SK-N-SH (cell line): ENCODE measurements around the gene SPAM1. TPM values are rescaled to one million over a fixed set of nuclear protein-coding genes. Genes with fewer than 3 reads are reported as not detected.

Experiments used
- CTCF ChIA-PET: fragments of 300-600, 350-600 bp; formaldehyde crosslinking; extraction: SDS; loops from one replicate; lab custom pipeline; 2021; lab: Yijun Ruan, JAX
- POLR2A ChIA-PET: fragments of 350-600 bp; sonication (Branson Sonifier 250); formaldehyde crosslinking; extraction: SDS; loops from one replicate; lab custom pipeline; 2020; ENCODE audit warnings: antibody characterized with exemption, inconsistent platforms; lab: Yijun Ruan, JAX
- DNase-seq: peaks from one replicate; pipeline ENCODE4 v3.0.0; 2012
- H2AFZ ChIP-seq: fragments of 200-600 bp; sonication (generic); 2 replicates; pipeline ENCODE4 v1.8.1; 2016; ENCODE audit warnings: antibody characterized with exemption, mild to moderate bottlenecking, low read depth
- H3F3A ChIP-seq: fragments of 200-600 bp; sonication (generic); replicated peaks from 2 replicates; pipeline ENCODE3; 2016; ENCODE audit warnings: antibody characterized with exemption, mild to moderate bottlenecking; ENCODE audit not compliant: insufficient read depth
- H3K27ac ChIP-seq, 2 experiments: fragments of 200-500 bp in 1 of 2; fragments of 200-600 bp in 1 of 2; sonication (Bioruptor generic) in 1 of 2; sonication (generic), shearing (Covaris generic) in 1 of 2; 2 replicates each; pipeline versions ENCODE4 v1.5.1 to v1.6.1; 2014 to 2016; ENCODE audit warnings: low read depth in 2 of 2, inconsistent platforms in 1 of 2, low read length in 1 of 2, mild to moderate bottlenecking in 1 of 2, mixed read lengths in 1 of 2
- H3K27me3 ChIP-seq: fragments of 200-600 bp; sonication (generic), shearing (Covaris generic); 2 replicates; pipeline ENCODE4 v1.6.1; 2016; ENCODE audit warnings: mixed run types; ENCODE audit not compliant: insufficient read depth
- H3K36me3 ChIP-seq, 2 experiments: fragments of 200-500 bp in 1 of 2; fragments of 200-600 bp in 1 of 2; sonication (Bioruptor generic) in 1 of 2; sonication (generic) in 1 of 2; replicated peaks in 1 of 2; 2 replicates each; pipeline versions ENCODE3 to v1.5.1; 2014 to 2016; ENCODE audit warnings: low read length in 1 of 2, mild to moderate bottlenecking in 1 of 2; ENCODE audit not compliant: insufficient read depth in 2 of 2, control insufficient read depth in 1 of 2
- H3K4me1 ChIP-seq, 2 experiments: fragments of 200-500 bp in 1 of 2; fragments of 200-600 bp in 1 of 2; sonication (Bioruptor generic) in 1 of 2; sonication (generic), shearing (Covaris generic) in 1 of 2; 2 replicates each; pipeline versions ENCODE4 v1.5.1 to v1.6.1; 2014 to 2016; ENCODE audit warnings: low read depth in 1 of 2, low read length in 1 of 2, mixed run types in 1 of 2; ENCODE audit not compliant: insufficient read depth in 2 of 2, control insufficient read depth in 1 of 2
- H3K4me2 ChIP-seq: fragments of 200-600 bp; sonication (generic), shearing (Covaris generic); 2 replicates; pipeline ENCODE4 v1.6.1; 2017; ENCODE audit warnings: mixed run types
- H3K4me3 ChIP-seq, 2 experiments: fragments of 200-500 bp in 1 of 2; fragments of 200-600 bp in 1 of 2; sonication (Bioruptor generic) in 1 of 2; sonication (generic), shearing (Covaris generic) in 1 of 2; 2 replicates each; pipeline versions ENCODE4 v1.5.1 to v1.8.1; 2014 to 2016; ENCODE audit warnings: low read depth in 2 of 2, inconsistent platforms in 1 of 2, low read length in 1 of 2, mild to moderate bottlenecking in 1 of 2, mixed read lengths in 1 of 2, moderate library complexity in 1 of 2
- H3K79me2 ChIP-seq: fragments of 200-600 bp; sonication (generic); 2 replicates; pipeline ENCODE4 v1.8.1; 2017; ENCODE audit warnings: mild to moderate bottlenecking; ENCODE audit not compliant: insufficient read depth
- H3K9ac ChIP-seq: fragments of 200-600 bp; sonication (generic); 2 replicates; pipeline ENCODE4 v1.6.1; 2017; ENCODE audit warnings: mixed run types
- H3K9me2 ChIP-seq: fragments of 200-600 bp; sonication (generic); 2 replicates; pipeline ENCODE4 v1.6.1; 2017; ENCODE audit warnings: mixed run types
- H3K9me3 ChIP-seq: fragments of 200-600 bp; sonication (generic); 2 replicates; pipeline ENCODE4 v1.6.1; 2017; ENCODE audit warnings: mixed run types, mild to moderate bottlenecking, moderate library complexity
- H4K20me1 ChIP-seq: fragments of 200-600 bp; sonication (generic); 2 replicates; pipeline ENCODE4 v1.6.1; 2017; ENCODE audit warnings: mild to moderate bottlenecking, mixed run types; ENCODE audit not compliant: insufficient read depth
- CHD2 ChIP-seq: fragments of 150-350 bp; IDR thresholded peaks from 2 replicates; pipeline ENCODE4 v1.6.1; 2018; ENCODE audit warnings: low read length; ENCODE audit not compliant: partially characterized antibody
- EP300 ChIP-seq, 2 experiments: IDR thresholded peaks; 2 replicates each; pipeline versions ENCODE4 v1.4.0 to v1.6.1; 2012; ENCODE audit warnings: borderline replicate concordance in 1 of 2, low read depth in 1 of 2, low read length in 1 of 2
- EZH2phosphoT487 ChIP-seq: fragments of 200-600 bp; sonication (generic); IDR thresholded peaks from 2 replicates; pipeline ENCODE4 v1.6.1; 2017; ENCODE audit warnings: low read depth, mixed run types, mild to moderate bottlenecking, antibody characterized with exemption, moderate library complexity, borderline replicate concordance
- GABPA ChIP-seq: IDR thresholded peaks from 2 replicates; pipeline ENCODE4 v1.4.0; 2012; ENCODE audit warnings: low read depth, mild to moderate bottlenecking
- MAX ChIP-seq: IDR thresholded peaks from 2 replicates; pipeline ENCODE4 v1.4.0; 2012; ENCODE audit warnings: low read depth
- MEF2A ChIP-seq: IDR thresholded peaks from 2 replicates; pipeline ENCODE4 v1.4.0; 2012; ENCODE audit warnings: low read depth, borderline replicate concordance
- NRF1 ChIP-seq: IDR thresholded peaks from 2 replicates; pipeline ENCODE4 v1.6.1; 2012; ENCODE audit warnings: low read depth, mild to moderate bottlenecking, low read length
- PBX3 ChIP-seq: IDR thresholded peaks from 2 replicates; pipeline ENCODE4; 2012
- RAD21 ChIP-seq: IDR thresholded peaks from 2 replicates; pipeline ENCODE4 v1.6.1; 2012; ENCODE audit warnings: mild to moderate bottlenecking, low read length
- RCOR1 ChIP-seq: fragments of 150-350 bp; IDR thresholded peaks from 2 replicates; pipeline ENCODE4 v1.6.1; 2017; ENCODE audit warnings: antibody characterized with exemption, low read length
- REST ChIP-seq: IDR thresholded peaks from 2 replicates; pipeline ENCODE4 v1.6.1; 2012; ENCODE audit warnings: mild to moderate bottlenecking, low read depth, low read length, moderate library complexity
- TAF1 ChIP-seq: IDR thresholded peaks from 2 replicates; pipeline ENCODE4 v1.6.1; 2012; ENCODE audit warnings: low read depth, mild to moderate bottlenecking, low read length, moderate library complexity, borderline replicate concordance
- USF1 ChIP-seq: IDR thresholded peaks from 2 replicates; pipeline ENCODE4 v1.4.0; 2012; ENCODE audit warnings: low read depth, borderline replicate concordance
- USF2 ChIP-seq: fragments of 150-350 bp; IDR thresholded peaks from 2 replicates; pipeline ENCODE4 v1.6.1; 2017; ENCODE audit warnings: antibody characterized with exemption, low read length, low read depth, borderline replicate concordance
- YY1 ChIP-seq: IDR thresholded peaks from 2 replicates; pipeline ENCODE4 v1.4.0; 2012; ENCODE audit warnings: low read depth, mild to moderate bottlenecking
- ZBTB33 ChIP-seq: IDR thresholded peaks from 2 replicates; pipeline ENCODE4 v1.4.0; 2012; ENCODE audit warnings: low read depth, borderline replicate concordance
- WGBS: methylation state at CpG from one replicate; pipeline ENCODE4 v1.1.6; 2017; ENCODE audit warnings: low lambda C conversion rate; 5-methylcytosine and 5-hydroxymethylcytosine counted together
- polyA plus RNA-seq, 3 experiments: library from polyadenylated mRNA; depleted of rRNA; stranded (reverse); fragments of >200 nt; gene quantifications; 2 replicates each; pipeline ENCODE4 v1.2.3, GENCODE V29; 2012

SPAM1 gene
- polyA plus RNA-seq, 1 of the 3 experiments (the other 2 are of a cell fraction): not detected

- 22% methylated on average over 2 of the region's 2 CpGs for WGBS
- no peaks in the 10 kb centered on the region for H3F3A ChIP-seq
- peak in 1 of 2 experiments; percentile 21; a peak in 1 of 4 replicates for TF ChIP-seq EP300 (IDR thresholded peaks at IDR 0.05; ENCODE audit: borderline replicate concordance in 1 of 2, low read depth in 1 of 2, low read length in 1 of 2)
- no peak for TF ChIP-seq TAF1
- no peak for TF ChIP-seq ZBTB33
- TF ChIP-seq YY1: no peak
- no peak for TF ChIP-seq MEF2A
- TF ChIP-seq PBX3: no peak
- peak; percentile 63; the same call in 1 of the 2 replicates for TF ChIP-seq RCOR1
- TF ChIP-seq RAD21: no peak
- TF ChIP-seq EZH2phosphoT487: no peak
- no peak for TF ChIP-seq USF2
- no peak for TF ChIP-seq REST
- TF ChIP-seq GABPA: no peak
- no peak for TF ChIP-seq NRF1
- peak; percentile 22 for TF ChIP-seq CHD2
- no peak for TF ChIP-seq MAX
- TF ChIP-seq USF1: no peak
- H3K9me2 ChIP-seq: no peaks in the 10 kb centered on the region
- H3K4me2 ChIP-seq: no peak overlapping the region
- no peak overlapping the region for H3K4me3 ChIP-seq
- no peaks in the 10 kb centered on the region for H3K27me3 ChIP-seq
- H3K9me3 ChIP-seq: no peaks in the 10 kb centered on the region
- no peak overlapping the region for H2AFZ ChIP-seq
- no peak for DNase-seq
- H3K79me2 ChIP-seq: no peaks in the 10 kb centered on the region
- no peaks in the 10 kb centered on the region; a peak in 1 of 4 replicates for H3K4me1 ChIP-seq
- H4K20me1 ChIP-seq: no peaks in the 10 kb centered on the region
- H3K27ac ChIP-seq: no peak overlapping the region
- H3K9ac ChIP-seq: no peak overlapping the region
- POLR2A ChIA-PET: no interaction called here
- no peaks in the 10 kb centered on the region for H3K36me3 ChIP-seq
- CTCF ChIA-PET: no interaction called here
Measured at GRCh38 chr7:123987445-123987844, 62.4 kb downstream of the SPAM1 start.
